Tibial nerve (tissue), 4 donors: ENCODE results near the gene PRRC2C.

ENCODE experiments used
- EP300 ChIP-seq, 2 donors: sonication (generic); formaldehyde crosslinking; IDR thresholded peaks; one replicate each; pipeline ENCODE4 v1.6.1; 2017; ENCODE audit warnings: antibody characterized with exemption in 2 of 2, mild to moderate bottlenecking in 1 of 2
- POLR2A ChIP-seq, 2 donors: fragments of 450-650 bp; IDR thresholded peaks; one replicate each; pipeline ENCODE4 v1.6.1; 2017; ENCODE audit warnings: antibody characterized with exemption in 2 of 2, mild to moderate bottlenecking in 2 of 2, moderate library complexity in 2 of 2
- TF ChIP-seq, protein P1 (sequence below), 5 experiments: fragments of 200-600 bp in 3 of 5; fragments of 450-650 bp in 2 of 5; sonication (generic) in 3 of 5; IDR thresholded peaks; one replicate each; pipeline ENCODE4 v1.5.1; 2016 to 2019; ENCODE audit warnings: antibody characterized with exemption in 5 of 5, mild to moderate bottlenecking in 3 of 5, moderate library complexity in 2 of 5

DNA sequence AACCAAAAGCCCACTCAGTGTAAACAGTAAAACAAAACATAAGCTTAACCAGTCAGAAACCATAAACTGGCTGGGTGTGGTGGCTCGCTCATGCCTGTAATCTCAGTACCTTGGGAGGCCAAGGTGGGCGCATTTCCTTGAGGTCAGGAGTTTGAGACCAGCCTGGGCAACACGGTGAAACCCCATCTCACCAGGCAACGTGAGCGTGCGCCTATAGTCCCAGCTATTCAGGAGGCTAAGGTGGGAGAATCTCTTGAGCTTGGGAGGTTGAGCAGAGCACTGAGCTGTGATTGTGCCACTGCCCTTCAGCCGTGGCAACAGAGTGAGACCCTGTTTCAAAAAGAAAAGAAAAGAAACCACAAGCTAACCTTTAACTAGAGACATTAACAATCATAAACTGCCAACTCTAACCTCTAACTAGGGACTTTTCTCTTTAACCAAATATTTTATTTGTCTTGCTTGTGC lies 13.1 kb upstream of the PRRC2C start:
- TF ChIP-seq, protein P1, sequence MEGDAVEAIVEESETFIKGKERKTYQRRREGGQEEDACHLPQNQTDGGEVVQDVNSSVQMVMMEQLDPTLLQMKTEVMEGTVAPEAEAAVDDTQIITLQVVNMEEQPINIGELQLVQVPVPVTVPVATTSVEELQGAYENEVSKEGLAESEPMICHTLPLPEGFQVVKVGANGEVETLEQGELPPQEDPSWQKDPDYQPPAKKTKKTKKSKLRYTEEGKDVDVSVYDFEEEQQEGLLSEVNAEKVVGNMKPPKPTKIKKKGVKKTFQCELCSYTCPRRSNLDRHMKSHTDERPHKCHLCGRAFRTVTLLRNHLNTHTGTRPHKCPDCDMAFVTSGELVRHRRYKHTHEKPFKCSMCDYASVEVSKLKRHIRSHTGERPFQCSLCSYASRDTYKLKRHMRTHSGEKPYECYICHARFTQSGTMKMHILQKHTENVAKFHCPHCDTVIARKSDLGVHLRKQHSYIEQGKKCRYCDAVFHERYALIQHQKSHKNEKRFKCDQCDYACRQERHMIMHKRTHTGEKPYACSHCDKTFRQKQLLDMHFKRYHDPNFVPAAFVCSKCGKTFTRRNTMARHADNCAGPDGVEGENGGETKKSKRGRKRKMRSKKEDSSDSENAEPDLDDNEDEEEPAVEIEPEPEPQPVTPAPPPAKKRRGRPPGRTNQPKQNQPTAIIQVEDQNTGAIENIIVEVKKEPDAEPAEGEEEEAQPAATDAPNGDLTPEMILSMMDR (IDR thresholded peaks at IDR 0.05) = no peak
- TF ChIP-seq POLR2A (IDR thresholded peaks at IDR 0.05) (no peak), EP300 (IDR thresholded peaks at IDR 0.05) (no peak)
